Trophoblast cell (in vitro differentiated cells and primary cell): ENCODE results near the gene SMAD3.
A peak's percentile ranks its signal among the peaks of the same experiment; 100 is the strongest.

ENCODE experiments used
- DNase-seq, 2 donors: peaks; one replicate each; pipeline ENCODE4 v3.0.0-alpha.2; 2016
- H2AFZ ChIP-seq: 2 replicates; pipeline ENCODE4 v1.6.1; 2013; ENCODE audit warnings: low read length, moderate library complexity, mild to moderate bottlenecking; ENCODE audit not compliant: insufficient read depth, poor library complexity
- H2AK5ac ChIP-seq: 2 replicates; pipeline ENCODE4 v1.6.1; 2013; ENCODE audit warnings: mild to moderate bottlenecking, low read length
- H2BK120ac ChIP-seq: 2 replicates; pipeline ENCODE4 v1.6.1; 2013; ENCODE audit warnings: low read length, mild to moderate bottlenecking, moderate library complexity; ENCODE audit not compliant: insufficient read depth, poor library complexity
- H2BK12ac ChIP-seq: 2 replicates; pipeline ENCODE4 v1.6.1; 2013; ENCODE audit warnings: mild to moderate bottlenecking, low read length, moderate library complexity
- H2BK5ac ChIP-seq: 2 replicates; pipeline ENCODE4 v1.6.1; 2013; ENCODE audit warnings: low read length, low read depth, moderate library complexity, mild to moderate bottlenecking; ENCODE audit not compliant: poor library complexity
- H3K14ac ChIP-seq: 2 replicates; pipeline ENCODE4 v1.6.1; 2013; ENCODE audit warnings: mild to moderate bottlenecking, low read length
- H3K18ac ChIP-seq: 2 replicates; pipeline ENCODE4 v1.6.1; 2013; ENCODE audit warnings: mild to moderate bottlenecking, low read length
- H3K23ac ChIP-seq: 2 replicates; pipeline ENCODE4 v1.6.1; 2013; ENCODE audit warnings: low read length
- H3K27ac ChIP-seq: 2 replicates; pipeline ENCODE4 v1.5.1; 2013; ENCODE audit warnings: low read depth, mild to moderate bottlenecking, inconsistent platforms, low read length, moderate library complexity
- H3K27me3 ChIP-seq: 2 replicates; pipeline ENCODE4 v1.6.1; 2013; ENCODE audit warnings: inconsistent platforms, mild to moderate bottlenecking, low read length, moderate library complexity; ENCODE audit not compliant: insufficient read depth
- H3K36me3 ChIP-seq, 2 experiments: 1 replicate in 1 of 2; 2 replicates in 1 of 2; pipeline ENCODE4 v1.6.1; 2013; ENCODE audit warnings: low read length in 2 of 2, mild to moderate bottlenecking in 2 of 2, moderate library complexity in 1 of 2; ENCODE audit not compliant: insufficient read depth in 2 of 2, control insufficient read depth in 1 of 2
- H3K4ac ChIP-seq: 2 replicates; pipeline ENCODE4 v1.6.1; 2013; ENCODE audit warnings: low read depth, mild to moderate bottlenecking, low read length, moderate library complexity
- H3K4me1 ChIP-seq, 2 experiments: 1 replicate in 1 of 2; 2 replicates in 1 of 2; pipeline ENCODE4 v1.6.1; 2013; ENCODE audit warnings: low read length in 2 of 2, mild to moderate bottlenecking in 2 of 2, moderate library complexity in 1 of 2; ENCODE audit not compliant: insufficient read depth in 2 of 2, control insufficient read depth in 1 of 2
- H3K4me2 ChIP-seq: 2 replicates; pipeline ENCODE4 v1.6.1; 2013; ENCODE audit warnings: inconsistent platforms, mild to moderate bottlenecking, low read length, moderate library complexity
- H3K4me3 ChIP-seq: 2 replicates; pipeline ENCODE4 v1.5.1; 2013; ENCODE audit warnings: mild to moderate bottlenecking, low read depth, low read length, inconsistent platforms
- H3K79me1 ChIP-seq: one replicate; pipeline ENCODE4 v1.6.1; 2013; ENCODE audit warnings: low read length
- H3K79me2 ChIP-seq: 2 replicates; pipeline ENCODE4 v1.6.1; 2013; ENCODE audit warnings: low read length, mild to moderate bottlenecking; ENCODE audit not compliant: control insufficient read depth, insufficient read depth, poor library complexity
- H3K9ac ChIP-seq: 2 replicates; pipeline ENCODE4 v1.6.1; 2013; ENCODE audit warnings: mild to moderate bottlenecking, low read length
- H3K9me3 ChIP-seq: 2 replicates; pipeline ENCODE4 v1.6.1; 2013; ENCODE audit warnings: low read depth, mild to moderate bottlenecking, control low read depth, inconsistent platforms, low read length; ENCODE audit not compliant: insufficient read depth
- H4K12ac ChIP-seq: 2 replicates; pipeline ENCODE4 v1.6.1; 2013; ENCODE audit warnings: low read depth, mild to moderate bottlenecking, low read length, moderate library complexity
- H4K8ac ChIP-seq: 2 replicates; pipeline ENCODE4 v1.6.1; 2013; ENCODE audit warnings: low read depth, mild to moderate bottlenecking, low read length, moderate library complexity
- H4K91ac ChIP-seq: one replicate; pipeline ENCODE4 v1.6.1; 2013; ENCODE audit warnings: low read depth, mild to moderate bottlenecking, low read length, moderate library complexity
- WGBS: extraction: QIAGEN DNeasy Blood & Tissue Kit; methylation state at CpG from one replicate; pipeline ENCODE4 v1.1.7; 2013; ENCODE audit warnings: missing lambda C conversion rate; ENCODE audit not compliant: insufficient read length, insufficient coverage; ENCODE audit errors: extremely low coverage; 5-methylcytosine and 5-hydroxymethylcytosine counted together

The SMAD3 gene

DNA sequence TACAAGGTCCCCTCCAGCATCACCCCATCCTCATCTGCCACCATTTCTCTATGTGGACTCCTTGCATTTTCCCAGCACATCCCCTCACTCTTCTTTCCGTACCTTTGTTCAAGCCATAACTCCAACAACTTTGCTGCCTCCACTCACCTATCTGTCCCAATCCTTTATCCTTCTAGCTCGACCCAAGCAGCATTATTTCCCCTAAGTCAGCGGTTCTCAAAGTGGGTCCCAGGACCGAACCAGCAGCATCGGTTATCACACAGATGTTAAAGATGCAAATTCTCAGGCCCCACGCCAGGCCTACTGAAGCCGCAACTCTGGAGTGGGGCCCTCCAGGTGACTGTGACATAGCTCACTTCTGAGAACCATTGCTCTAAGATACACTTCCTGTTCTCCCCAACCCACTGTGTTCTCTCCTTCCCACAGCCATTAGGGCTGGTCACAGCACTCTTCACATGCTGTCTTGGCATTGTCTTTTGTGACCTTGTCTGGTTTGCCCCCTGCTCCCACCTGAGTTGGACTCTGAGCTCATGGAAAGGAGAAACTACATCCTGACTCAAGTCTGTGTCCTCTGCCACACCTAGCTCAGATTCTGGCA lies 132.9 kb downstream of the SMAD3 start:
- Histone ChIP-seq H2AK5ac (no peak overlapping the region), H4K8ac (no peak overlapping the region), H3K9ac (no peak overlapping the region), H3K4me3 (no peak overlapping the region), H2BK12ac (no peak overlapping the region), H3K4me2 (no peak overlapping the region), H4K91ac (no peak overlapping the region), H4K12ac (no peak overlapping the region), H3K4ac (no peak overlapping the region), H3K36me3 (peaks cover 4 to 16% of the 10 kb centered on the region in 2 experiments), H3K18ac (no peak overlapping the region), H3K23ac (no peak overlapping the region), H3K27ac (no peak overlapping the region), H2AFZ (no peak overlapping the region), H3K79me2 (no peaks in the 10 kb centered on the region), H2BK5ac (no peak overlapping the region), H3K79me1 (no peaks in the 10 kb centered on the region), H3K9me3 (no peaks in the 10 kb centered on the region), H3K4me1 (peaks cover 5 to 15% of the 10 kb centered on the region in 2 experiments), H3K27me3 (no peaks in the 10 kb centered on the region), H3K14ac (peak overlapping the region; percentile 17), H2BK120ac (no peak overlapping the region)
- WGBS = no CpG with 5 or more reads among the region's 7 CpGs
- no peak for DNase-seq

GRCh38 chr15:67199391-67199790 lies 134.0 kb downstream of the SMAD3 start:
- Histone ChIP-seq H2BK120ac (no peak overlapping the region), H2BK12ac (no peak overlapping the region), H2BK5ac (no peak overlapping the region), H3K14ac (no peak overlapping the region), H3K27ac (no peak overlapping the region), H4K12ac (no peak overlapping the region), H3K9ac (no peak overlapping the region), H2AFZ (no peak overlapping the region), H3K27me3 (no peaks in the 10 kb centered on the region), H3K18ac (no peak overlapping the region), H3K79me2 (no peaks in the 10 kb centered on the region), H3K9me3 (no peaks in the 10 kb centered on the region), H3K36me3 (peaks cover 4 to 13% of the 10 kb centered on the region in 2 experiments), H3K4me2 (no peak overlapping the region), H3K4me3 (no peak overlapping the region), H4K91ac (no peak overlapping the region), H4K8ac (no peak overlapping the region), H3K4ac (no peak overlapping the region), H3K79me1 (no peaks in the 10 kb centered on the region), H2AK5ac (no peak overlapping the region), H3K23ac (no peak overlapping the region), H3K4me1 (peaks cover 3 to 10% of the 10 kb centered on the region in 2 experiments)
- peak; percentile 52 to 90 for DNase-seq
- WGBS = no CpG with 5 or more reads among the region's 4 CpGs

GRCh38 chr15:67199881-67200763 lies 134.7 kb downstream of the SMAD3 start:
- Histone ChIP-seq H2BK12ac (no peak overlapping the region), H3K9me3 (no peaks in the 10 kb centered on the region), H2AFZ (no peak overlapping the region), H3K27ac (no peak overlapping the region), H3K4me1 (peaks cover 3 to 10% of the 10 kb centered on the region in 2 experiments), H2BK120ac (no peak overlapping the region), H3K27me3 (no peaks in the 10 kb centered on the region), H3K23ac (no peak overlapping the region), H3K18ac (no peak overlapping the region), H3K4me2 (no peak overlapping the region), H3K36me3 (peaks cover 3 to 9% of the 10 kb centered on the region in 2 experiments), H4K8ac (no peak overlapping the region), H4K12ac (no peak overlapping the region), H3K14ac (no peak overlapping the region), H2BK5ac (no peak overlapping the region), H3K79me2 (no peaks in the 10 kb centered on the region), H4K91ac (no peak overlapping the region), H3K4ac (no peak overlapping the region), H3K9ac (no peak overlapping the region), H3K4me3 (no peak overlapping the region), H3K79me1 (no peaks in the 10 kb centered on the region), H2AK5ac (no peak overlapping the region)
- WGBS = no CpG with 5 or more reads among the region's 8 CpGs
- DNase-seq = peak in 1 of 2 donors; percentile 42

GRCh38 chr15:67201136-67201535 lies 135.7 kb downstream of the SMAD3 start:
- Histone ChIP-seq H4K12ac (no peak overlapping the region), H2BK12ac (no peak overlapping the region), H3K9ac (no peak overlapping the region), H2AK5ac (no peak overlapping the region), H3K4me3 (no peak overlapping the region), H2AFZ (no peak overlapping the region), H3K14ac (no peak overlapping the region), H3K4me2 (no peak overlapping the region), H4K91ac (no peak overlapping the region), H3K9me3 (no peaks in the 10 kb centered on the region), H3K18ac (no peak overlapping the region), H3K23ac (no peak overlapping the region), H4K8ac (no peak overlapping the region), H2BK5ac (no peak overlapping the region), H3K27me3 (no peaks in the 10 kb centered on the region), H3K27ac (peak overlapping the region; percentile 42), H3K4ac (no peak overlapping the region), H3K79me1 (no peaks in the 10 kb centered on the region), H2BK120ac (no peak overlapping the region), H3K4me1 (peaks cover 3 to 10% of the 10 kb centered on the region in 2 experiments), H3K79me2 (no peaks in the 10 kb centered on the region), H3K36me3 (peaks cover 0 to 7% of the 10 kb centered on the region in 2 experiments)
- DNase-seq = peak; percentile 33 to 68
